HepG2 (cell line): ENCODE data around the gene GRIK4. TPM values are rescaled to one million over a fixed set of nuclear protein-coding genes. Genes with fewer than 3 reads are reported as not detected.

Experiments
- ATAC-seq: fragments of 200-7000 bp; cut with Tn5 transposase; 3 replicates; pipeline ENCODE4 v1.9.1; 2020; ENCODE audit warnings: mild to moderate bottlenecking, moderate library complexity
- BruUV-seq: library from RNA; stranded (reverse); fragments of 400-500 nt; replicated peaks from 2 replicates; lab custom pipeline; 2021; lab: Mats Ljungman, UMichigan
- CTCF ChIA-PET: fragments of 300-600 bp; formaldehyde crosslinking; extraction: SDS; loops from one replicate; lab custom pipeline; 2021; ENCODE audit warnings: low total read pairs, inconsistent platforms, low intra/inter-chr PET ratio; lab: Yijun Ruan, JAX
- POLR2A ChIA-PET: fragments of 350-600 bp; sonication (Branson Sonifier 250); formaldehyde crosslinking; loops from one replicate; lab custom pipeline; 2020; ENCODE audit warnings: antibody characterized with exemption, inconsistent platforms; lab: Yijun Ruan, JAX
- DNase-seq: peaks from one replicate; pipeline ENCODE4 v3.0.0-alpha.2; 2015; ENCODE audit warnings: low spot score
- FAIRE-seq: peaks from 3 replicates; lab custom pipeline; 2011; peaks lifted over from hg19 to GRCh38; lab: Jason Lieb, UNC
- H2AFZ ChIP-seq: one replicate; pipeline ENCODE4 v1.6.1; 2011; ENCODE audit warnings: low read length, inconsistent platforms
- H3K27ac ChIP-seq: fragments of 300-600 bp; 3 replicates; pipeline ENCODE4 v1.8.0; 2011; ENCODE audit warnings: mixed run types, mild to moderate bottlenecking, mixed read lengths, low read length, inconsistent platforms; ENCODE audit not compliant: insufficient read depth; ENCODE audit errors: extremely low read length
- H3K27me3 ChIP-seq, 2 experiments: fragments of 200-600 bp in 1 of 2; 2 replicates in 1 of 2; 3 replicates in 1 of 2; pipeline versions ENCODE4 v1.6.0 to v1.8.0; 2011; ENCODE audit warnings: low read length in 2 of 2, mild to moderate bottlenecking in 2 of 2, moderate library complexity in 2 of 2, inconsistent platforms in 1 of 2; ENCODE audit not compliant: insufficient read depth in 2 of 2, control insufficient read depth in 1 of 2
- H3K36me3 ChIP-seq, 2 experiments: fragments of 200-600 bp in 1 of 2; replicated peaks in 1 of 2; 2 replicates in 1 of 2; 3 replicates in 1 of 2; pipeline versions ENCODE4 v1.5.1 to v1.8.0; 2011; ENCODE audit warnings: low read length in 2 of 2, inconsistent platforms in 1 of 2; ENCODE audit not compliant: insufficient read depth in 2 of 2, control insufficient read depth in 1 of 2
- H3K4me1 ChIP-seq: 2 replicates; pipeline ENCODE4 v1.5.1; 2012; ENCODE audit warnings: low read length, inconsistent platforms; ENCODE audit not compliant: insufficient read depth
- H3K4me2 ChIP-seq: 2 replicates; pipeline ENCODE4 v1.6.0; 2011; ENCODE audit warnings: low read depth, low read length, inconsistent platforms
- H3K4me3 ChIP-seq, 3 experiments: fragments of 200-600 bp in 1 of 3; sonication (generic), shearing (Covaris generic) in 1 of 3; replicated peaks in 1 of 3; 2 replicates each; pipeline ENCODE4 v1.5.1; 2011 to 2016; ENCODE audit warnings: low read length in 3 of 3, inconsistent platforms in 2 of 3, low read depth in 2 of 3, mild to moderate bottlenecking in 2 of 3, control low read depth in 1 of 3, mixed read lengths in 1 of 3; ENCODE audit not compliant: insufficient read depth in 1 of 3
- H3K79me2 ChIP-seq: one replicate; pipeline ENCODE4 v1.6.1; 2011; ENCODE audit warnings: low read length, inconsistent platforms; ENCODE audit not compliant: insufficient read depth
- H3K9ac ChIP-seq: 2 replicates; pipeline ENCODE4 v1.6.0; 2011; ENCODE audit warnings: mild to moderate bottlenecking, low read depth, low read length, inconsistent platforms; ENCODE audit not compliant: insufficient read depth
- H3K9me3 ChIP-seq: 2 replicates; pipeline ENCODE4 v1.5.1; 2012; ENCODE audit warnings: mild to moderate bottlenecking, low read length
- H4K20me1 ChIP-seq: 2 replicates; pipeline ENCODE4 v1.6.0; 2011; ENCODE audit warnings: inconsistent platforms, mild to moderate bottlenecking, low read length, moderate library complexity; ENCODE audit not compliant: insufficient read depth
- HDAC1 ChIP-seq: sonication (generic); formaldehyde crosslinking; IDR thresholded peaks from 2 replicates; pipeline ENCODE4 v1.5.1; 2020; ENCODE audit warnings: mild to moderate bottlenecking, missing genetic modification reagents
- REL ChIP-seq: sonication (generic); formaldehyde crosslinking; conservative IDR thresholded peaks from 2 replicates; pipeline ENCODE4 v1.8.0; 2022; ENCODE audit warnings: mild to moderate bottlenecking, missing genetic modification reagents, moderate library complexity
- TAF15 ChIP-seq: fragments of 200-400 bp; formaldehyde crosslinking; IDR thresholded peaks from one replicate; pipeline ENCODE4 v1.6.1; 2018; ENCODE audit warnings: mild to moderate bottlenecking, low read depth, low read length; ENCODE audit not compliant: poor library complexity, severe bottlenecking
- ZNF331 ChIP-seq: sonication (generic); formaldehyde crosslinking; IDR thresholded peaks from 2 replicates; pipeline ENCODE4 v1.4.0; 2020; ENCODE audit warnings: missing genetic modification reagents
- ZNF558 ChIP-seq: sonication (generic); formaldehyde crosslinking; IDR thresholded peaks from 2 replicates; pipeline ENCODE4 v1.9.0; 2022; ENCODE audit warnings: mild to moderate bottlenecking, missing genetic modification reagents, borderline replicate concordance
- ZSCAN31 ChIP-seq: sonication (generic); formaldehyde crosslinking; IDR thresholded peaks from 2 replicates; pipeline ENCODE4 v1.5.0; 2020; ENCODE audit warnings: low read depth, mild to moderate bottlenecking, missing genetic modification reagents
- WGBS: methylation state at CpG from one replicate; pipeline ENCODE4 v1.1.6; 2017; ENCODE audit warnings: low lambda C conversion rate; 5-methylcytosine and 5-hydroxymethylcytosine counted together
- in situ Hi-C: cut with HindIII; loops from 2 replicates; pipeline ENCODE4 v1.10.0; 2017; ENCODE audit warnings: low pct_unique_long_range_greater_than_20kb; ENCODE audit not compliant: extremely low pct_ligation_motif_present
- intact Hi-C: fragments of 100-400 bp; cut with micrococcal nuclease; formaldehyde crosslinking; loops from one replicate; pipeline ENCODE4 v1.10.0; 2022; ENCODE audit not compliant: unreplicated experiment
- polyA plus RNA-seq, 8 experiments: library from polyadenylated mRNA; depleted of rRNA in 3 of 8; stranded (reverse) in 7 of 8; unstranded in 1 of 8; fragments of >200 nt; fragmentation: Illumina TruSeq in 4 of 8; extraction: Trizol in 4 of 8; gene quantifications; 2 replicates each; pipeline versions ENCODE4 v1.2.1 to v1.2.3, GENCODE V29; 2011 to 2016; ENCODE audit warnings: low read depth in 4 of 8, missing spikeins in 1 of 8, mixed read lengths in 1 of 8; ENCODE audit not compliant: insufficient read depth in 1 of 8
- total RNA-seq, 5 experiments: library from RNA; depleted of rRNA; stranded (reverse); fragments of >200 nt; fragmentation: Illumina TruSeq; extraction: Trizol; gene quantifications; 2 replicates each; pipeline ENCODE4 v1.2.3, GENCODE V29; 2016; ENCODE audit warnings: low read depth in 1 of 5
- TF ChIP-seq, protein P1 (sequence below): sonication (generic); formaldehyde crosslinking; IDR thresholded peaks from 2 replicates; pipeline ENCODE4 v1.4.0; 2020; ENCODE audit warnings: missing genetic modification reagents
- TF ChIP-seq, protein P2 (sequence below): sonication (generic); formaldehyde crosslinking; IDR thresholded peaks from 2 replicates; pipeline ENCODE4 v1.5.0; 2020; ENCODE audit warnings: mild to moderate bottlenecking, missing genetic modification reagents
- TF ChIP-seq, protein P3 (sequence below): sonication (generic); formaldehyde crosslinking; IDR thresholded peaks from 2 replicates; pipeline ENCODE4 v1.4.0; 2020; ENCODE audit warnings: missing genetic modification reagents
- TF ChIP-seq, protein P4 (sequence below): sonication (generic); formaldehyde crosslinking; conservative IDR thresholded peaks from 2 replicates; pipeline ENCODE4 v1.4.0; 2020; ENCODE audit warnings: missing genetic modification reagents

The GRIK4 gene
- total and polyA plus RNA-seq, 2 of the 13 experiments (the other 11 are each of a cell fraction or from before 2014, with no cell fraction given): 0.04 to 0.07 TPM

DNA sequence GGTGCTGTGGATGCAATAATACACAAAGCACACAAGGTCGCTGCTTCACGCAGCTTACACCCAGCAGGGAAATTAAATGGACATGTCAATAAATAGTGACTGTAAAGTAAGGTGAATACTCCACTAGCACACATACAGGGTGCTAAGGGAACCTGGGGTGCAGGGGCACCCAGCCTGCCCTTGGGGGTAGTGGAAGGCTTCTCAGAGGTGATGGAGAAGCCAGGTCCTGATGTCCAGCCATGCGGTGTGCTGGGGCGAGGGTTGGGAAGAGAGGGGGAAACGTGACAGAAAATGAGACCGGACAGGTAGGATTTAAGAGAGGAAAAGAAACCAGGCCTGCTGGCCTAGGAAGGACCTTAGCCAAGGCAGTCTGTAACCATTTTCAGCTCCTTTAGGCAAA is 200.5 kb downstream of the GRIK4 start (continued):
- no peak for TF ChIP-seq REL

DNA sequence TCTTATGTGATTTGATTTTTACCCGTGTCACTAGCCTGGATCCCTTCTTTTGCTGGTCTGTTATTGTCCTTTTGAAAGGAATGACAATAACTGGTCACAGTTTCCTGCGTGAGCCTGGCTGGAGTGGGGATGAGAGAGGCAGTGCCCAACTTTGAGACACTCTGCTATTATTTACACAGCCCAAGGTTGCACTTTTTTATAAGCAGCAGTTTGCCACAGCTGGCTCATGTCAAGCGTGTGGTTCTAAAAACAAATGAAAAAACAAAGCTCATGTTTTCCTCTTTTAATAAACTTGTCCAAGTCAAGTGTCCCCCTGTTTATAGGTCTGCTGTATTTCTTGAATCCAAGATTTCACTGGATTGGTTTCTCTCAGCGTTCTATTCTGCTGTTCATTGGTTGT is 201.3 kb downstream of the GRIK4 start:
- Histone ChIP-seq H3K4me3 (no peak overlapping the region), H3K27ac (no peak overlapping the region), H2AFZ (no peak overlapping the region), H3K4me2 (no peak overlapping the region), H4K20me1 (no peaks in the 10 kb centered on the region), H3K9ac (no peak overlapping the region), H3K9me3 (no peaks in the 10 kb centered on the region), H3K79me2 (no peaks in the 10 kb centered on the region), H3K36me3 (no peaks in the 10 kb centered on the region), H3K27me3 (peaks cover 0 to 6% of the 10 kb centered on the region in 2 experiments; a peak in 1 of 5 replicates), H3K4me1 (peaks cover 48% of the 10 kb centered on the region)
- FAIRE-seq (no peak), ATAC-seq (no peak), DNase-seq (no peak)
- WGBS: 71% methylated on average over 4 of the region's 4 CpGs
- POLR2A ChIA-PET: no interaction called here
- intact Hi-C loops: no loop called here
- BruUV-seq: no TSS peak
- CTCF ChIA-PET: no interaction called here
- TF ChIP-seq, protein P1, sequence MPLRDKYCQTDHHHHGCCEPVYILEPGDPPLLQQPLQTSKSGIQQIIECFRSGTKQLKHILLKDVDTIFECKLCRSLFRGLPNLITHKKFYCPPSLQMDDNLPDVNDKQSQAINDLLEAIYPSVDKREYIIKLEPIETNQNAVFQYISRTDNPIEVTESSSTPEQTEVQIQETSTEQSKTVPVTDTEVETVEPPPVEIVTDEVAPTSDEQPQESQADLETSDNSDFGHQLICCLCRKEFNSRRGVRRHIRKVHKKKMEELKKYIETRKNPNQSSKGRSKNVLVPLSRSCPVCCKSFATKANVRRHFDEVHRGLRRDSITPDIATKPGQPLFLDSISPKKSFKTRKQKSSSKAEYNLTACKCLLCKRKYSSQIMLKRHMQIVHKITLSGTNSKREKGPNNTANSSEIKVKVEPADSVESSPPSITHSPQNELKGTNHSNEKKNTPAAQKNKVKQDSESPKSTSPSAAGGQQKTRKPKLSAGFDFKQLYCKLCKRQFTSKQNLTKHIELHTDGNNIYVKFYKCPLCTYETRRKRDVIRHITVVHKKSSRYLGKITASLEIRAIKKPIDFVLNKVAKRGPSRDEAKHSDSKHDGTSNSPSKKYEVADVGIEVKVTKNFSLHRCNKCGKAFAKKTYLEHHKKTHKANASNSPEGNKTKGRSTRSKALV (CRISPR knock-in tag): no peak
- TF ChIP-seq HDAC1 (CRISPR knock-in tag) (no peak), ZSCAN31 (CRISPR knock-in tag) (no peak), ZNF558 (no peak), ZNF331 (no peak), TAF15 (no peak)
- TF ChIP-seq, protein P2, sequence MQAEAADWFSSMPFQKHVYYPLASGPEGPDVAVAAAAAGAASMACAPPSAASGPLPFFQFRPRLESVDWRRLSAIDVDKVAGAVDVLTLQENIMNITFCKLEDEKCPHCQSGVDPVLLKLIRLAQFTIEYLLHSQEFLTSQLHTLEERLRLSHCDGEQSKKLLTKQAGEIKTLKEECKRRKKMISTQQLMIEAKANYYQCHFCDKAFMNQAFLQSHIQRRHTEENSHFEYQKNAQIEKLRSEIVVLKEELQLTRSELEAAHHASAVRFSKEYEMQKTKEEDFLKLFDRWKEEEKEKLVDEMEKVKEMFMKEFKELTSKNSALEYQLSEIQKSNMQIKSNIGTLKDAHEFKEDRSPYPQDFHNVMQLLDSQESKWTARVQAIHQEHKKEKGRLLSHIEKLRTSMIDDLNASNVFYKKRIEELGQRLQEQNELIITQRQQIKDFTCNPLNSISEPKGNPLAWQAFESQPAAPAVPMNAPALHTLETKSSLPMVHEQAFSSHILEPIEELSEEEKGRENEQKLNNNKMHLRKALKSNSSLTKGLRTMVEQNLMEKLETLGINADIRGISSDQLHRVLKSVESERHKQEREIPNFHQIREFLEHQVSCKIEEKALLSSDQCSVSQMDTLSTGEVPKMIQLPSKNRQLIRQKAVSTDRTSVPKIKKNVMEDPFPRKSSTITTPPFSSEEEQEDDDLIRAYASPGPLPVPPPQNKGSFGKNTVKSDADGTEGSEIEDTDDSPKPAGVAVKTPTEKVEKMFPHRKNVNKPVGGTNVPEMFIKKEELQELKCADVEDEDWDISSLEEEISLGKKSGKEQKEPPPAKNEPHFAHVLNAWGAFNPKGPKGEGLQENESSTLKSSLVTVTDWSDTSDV (CRISPR knock-in tag): no peak
- TF ChIP-seq, protein P3, sequence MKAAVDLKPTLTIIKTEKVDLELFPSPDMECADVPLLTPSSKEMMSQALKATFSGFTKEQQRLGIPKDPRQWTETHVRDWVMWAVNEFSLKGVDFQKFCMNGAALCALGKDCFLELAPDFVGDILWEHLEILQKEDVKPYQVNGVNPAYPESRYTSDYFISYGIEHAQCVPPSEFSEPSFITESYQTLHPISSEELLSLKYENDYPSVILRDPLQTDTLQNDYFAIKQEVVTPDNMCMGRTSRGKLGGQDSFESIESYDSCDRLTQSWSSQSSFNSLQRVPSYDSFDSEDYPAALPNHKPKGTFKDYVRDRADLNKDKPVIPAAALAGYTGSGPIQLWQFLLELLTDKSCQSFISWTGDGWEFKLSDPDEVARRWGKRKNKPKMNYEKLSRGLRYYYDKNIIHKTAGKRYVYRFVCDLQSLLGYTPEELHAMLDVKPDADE (CRISPR knock-in tag): no peak
- TF ChIP-seq, protein P4, sequence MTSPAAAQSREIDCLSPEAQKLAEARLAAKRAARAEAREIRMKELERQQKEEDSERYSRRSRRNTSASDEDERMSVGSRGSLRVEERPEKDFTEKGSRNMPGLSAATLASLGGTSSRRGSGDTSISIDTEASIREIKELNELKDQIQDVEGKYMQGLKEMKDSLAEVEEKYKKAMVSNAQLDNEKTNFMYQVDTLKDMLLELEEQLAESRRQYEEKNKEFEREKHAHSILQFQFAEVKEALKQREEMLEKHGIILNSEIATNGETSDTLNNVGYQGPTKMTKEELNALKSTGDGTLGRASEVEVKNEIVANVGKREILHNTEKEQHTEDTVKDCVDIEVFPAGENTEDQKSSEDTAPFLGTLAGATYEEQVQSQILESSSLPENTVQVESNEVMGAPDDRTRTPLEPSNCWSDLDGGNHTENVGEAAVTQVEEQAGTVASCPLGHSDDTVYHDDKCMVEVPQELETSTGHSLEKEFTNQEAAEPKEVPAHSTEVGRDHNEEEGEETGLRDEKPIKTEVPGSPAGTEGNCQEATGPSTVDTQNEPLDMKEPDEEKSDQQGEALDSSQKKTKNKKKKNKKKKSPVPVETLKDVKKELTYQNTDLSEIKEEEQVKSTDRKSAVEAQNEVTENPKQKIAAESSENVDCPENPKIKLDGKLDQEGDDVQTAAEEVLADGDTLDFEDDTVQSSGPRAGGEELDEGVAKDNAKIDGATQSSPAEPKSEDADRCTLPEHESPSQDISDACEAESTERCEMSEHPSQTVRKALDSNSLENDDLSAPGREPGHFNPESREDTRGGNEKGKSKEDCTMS (CRISPR knock-in tag): no peak
- in situ Hi-C loops: no loop called here
